ENCODE data around the gene TMEM238.

Gene TMEM238

GRCh38 chr19:55366790-55367189 is 17.3 kb downstream of the TMEM238 start:
- H3K36me3 ChIP-seq (ENCODE audit: control insufficient read depth, insufficient read depth, low read length): no peaks in the 10 kb centered on the region
- WGBS (ENCODE audit: insufficient coverage, insufficient read length): no CpG with 5 or more reads among the region's 3 CpGs
- H3K9me3 ChIP-seq (ENCODE audit: control insufficient read depth, insufficient read depth, low read length): no peaks in the 10 kb centered on the region
- no peak overlapping the region for H3K27ac ChIP-seq (ENCODE audit: low read length)
- H3K4me3 ChIP-seq (ENCODE audit: low read length): no peak overlapping the region
- H3K4me1 ChIP-seq (ENCODE audit: control insufficient read depth, insufficient read depth, low read length): peaks cover 4% of the 10 kb centered on the region; the same call in 1 of the 2 replicates
- no peak for DNase-seq (ENCODE audit: low read depth, low spot score)
- H3K27me3 ChIP-seq (ENCODE audit: control insufficient read depth, insufficient read depth, low read length): peaks cover 10% of the 10 kb centered on the region; the same call in 1 of the 2 replicates

- Histone ChIP-seq H3K4me1 (ENCODE audit: control insufficient read depth, insufficient read depth, low read length) (peaks cover 4% of the 10 kb centered on the region; the same call in 1 of the 2 replicates), H3K36me3 (ENCODE audit: control insufficient read depth, insufficient read depth, low read length) (no peaks in the 10 kb centered on the region), H3K4me3 (ENCODE audit: low read length) (no peak overlapping the region), H3K27me3 (ENCODE audit: control insufficient read depth, insufficient read depth, low read length) (peaks cover 7% of the 10 kb centered on the region; the same call in 1 of the 2 replicates), H3K9me3 (ENCODE audit: control insufficient read depth, insufficient read depth, low read length) (no peaks in the 10 kb centered on the region), H3K27ac (ENCODE audit: low read length) (no peak overlapping the region)
- no peak for DNase-seq (ENCODE audit: low read depth, low spot score)
- no CpG with 5 or more reads among the region's 19 CpGs for WGBS (ENCODE audit: insufficient coverage, insufficient read length)
These were observed 18.1 kb downstream of the TMEM238 start for GRCh38 chr19:55365964-55366363.

GRCh38 chr19:55365245-55365644 is 18.8 kb downstream of the TMEM238 start:
- H3K27ac ChIP-seq (ENCODE audit: low read length): no peak overlapping the region
- DNase-seq (ENCODE audit: low read depth, low spot score): no peak
- 0 out of 2 replicates have a peak, but pooled peaks cover 2% of the 10 kb centered on the region for H3K27me3 ChIP-seq (ENCODE audit: control insufficient read depth, insufficient read depth, low read length)
- no CpG with 5 or more reads among the region's 8 CpGs for WGBS (ENCODE audit: insufficient coverage, insufficient read length)
- H3K9me3 ChIP-seq (ENCODE audit: control insufficient read depth, insufficient read depth, low read length): no peaks in the 10 kb centered on the region
- no peak overlapping the region for H3K4me3 ChIP-seq (ENCODE audit: low read length)
- no peaks in the 10 kb centered on the region for H3K36me3 ChIP-seq (ENCODE audit: control insufficient read depth, insufficient read depth, low read length)
- H3K4me1 ChIP-seq (ENCODE audit: control insufficient read depth, insufficient read depth, low read length): peaks cover 4% of the 10 kb centered on the region; the same call in 1 of the 2 replicates

- no peak within 1 kb of the TSS for H3K4me3 ChIP-seq (ENCODE audit: low read length)
- WGBS (ENCODE audit: insufficient coverage, insufficient read length): no CpG with 5 or more reads among the region's 27 CpGs
- H3K36me3 ChIP-seq (ENCODE audit: control insufficient read depth, insufficient read depth, low read length): no peaks in the 10 kb centered on the region
- 0 out of 2 replicates have a peak, but pooled peaks cover 2% of the 10 kb centered on the region for H3K27me3 ChIP-seq (ENCODE audit: control insufficient read depth, insufficient read depth, low read length)
- peaks cover 4% of the 10 kb centered on the region; the same call in 1 of the 2 replicates for H3K4me1 ChIP-seq (ENCODE audit: control insufficient read depth, insufficient read depth, low read length)
- no peaks in the 10 kb centered on the region for H3K9me3 ChIP-seq (ENCODE audit: control insufficient read depth, insufficient read depth, low read length)
- DNase-seq (ENCODE audit: low read depth, low spot score): no peak
- H3K27ac ChIP-seq (ENCODE audit: low read length): no peak within 1 kb of the TSS
These were observed 20.9 kb downstream of the TMEM238 start, which contains the start of gene GARIN5B for GRCh38 chr19:55362990-55363716. TSS of gene GARIN5B (minus strand) at chr19:55363260. CDS start at chr19:55363066, 194 bp downstream.

GRCh38 chr19:55362174-55362989 is 21.7 kb downstream of the TMEM238 start:
- Histone ChIP-seq H3K4me1 (ENCODE audit: control insufficient read depth, insufficient read depth, low read length) (peaks cover 4% of the 10 kb centered on the region; the same call in 1 of the 2 replicates), H3K36me3 (ENCODE audit: control insufficient read depth, insufficient read depth, low read length) (no peaks in the 10 kb centered on the region), H3K27ac (ENCODE audit: low read length) (no peak overlapping the region), H3K9me3 (ENCODE audit: control insufficient read depth, insufficient read depth, low read length) (no peaks in the 10 kb centered on the region), H3K4me3 (ENCODE audit: low read length) (no peak overlapping the region), H3K27me3 (ENCODE audit: control insufficient read depth, insufficient read depth, low read length) (no peaks in the 10 kb centered on the region)
- WGBS (ENCODE audit: insufficient coverage, insufficient read length): no CpG with 5 or more reads among the region's 38 CpGs
- no peak for DNase-seq (ENCODE audit: low read depth, low spot score)

- H3K4me3 ChIP-seq (ENCODE audit: low read length): no peak overlapping the region
- DNase-seq (ENCODE audit: low read depth, low spot score): no peak
- H3K9me3 ChIP-seq (ENCODE audit: control insufficient read depth, insufficient read depth, low read length): no peaks in the 10 kb centered on the region
- no peaks in the 10 kb centered on the region for H3K27me3 ChIP-seq (ENCODE audit: control insufficient read depth, insufficient read depth, low read length)
- no peaks in the 10 kb centered on the region for H3K36me3 ChIP-seq (ENCODE audit: control insufficient read depth, insufficient read depth, low read length)
- H3K4me1 ChIP-seq (ENCODE audit: control insufficient read depth, insufficient read depth, low read length): 0 out of 2 replicates have a peak, but pooled peaks cover 2% of the 10 kb centered on the region
- WGBS (ENCODE audit: insufficient coverage, insufficient read length): no CpG with 5 or more reads among the region's 16 CpGs
- H3K27ac ChIP-seq (ENCODE audit: low read length): no peak overlapping the region
These were observed 23.2 kb downstream of the TMEM238 start for GRCh38 chr19:55360902-55361301.

- H3K36me3 ChIP-seq (ENCODE audit: control insufficient read depth, insufficient read depth, low read length): no peaks in the 10 kb centered on the region
- no peak for DNase-seq (ENCODE audit: low read depth, low spot score)
- no CpG with 5 or more reads among the region's 32 CpGs for WGBS (ENCODE audit: insufficient coverage, insufficient read length)
- H3K4me1 ChIP-seq (ENCODE audit: control insufficient read depth, insufficient read depth, low read length): 0 out of 2 replicates have a peak, but pooled peaks cover 2% of the 10 kb centered on the region
- H3K9me3 ChIP-seq (ENCODE audit: control insufficient read depth, insufficient read depth, low read length): no peaks in the 10 kb centered on the region
- peaks cover 2% of the 10 kb centered on the region; the same call in 1 of the 2 replicates for H3K27me3 ChIP-seq (ENCODE audit: control insufficient read depth, insufficient read depth, low read length)
- H3K27ac ChIP-seq (ENCODE audit: low read length): no peak overlapping the region
- no peak overlapping the region for H3K4me3 ChIP-seq (ENCODE audit: low read length)
These were observed 24.9 kb downstream of the TMEM238 start for GRCh38 chr19:55358943-55359908.

GRCh38 chr19:55358493-55358892 is 25.6 kb downstream of the TMEM238 start:
- H3K27me3 ChIP-seq (ENCODE audit: control insufficient read depth, insufficient read depth, low read length): peaks cover 2% of the 10 kb centered on the region; the same call in 1 of the 2 replicates
- 0 out of 2 replicates have a peak, but pooled peaks cover 2% of the 10 kb centered on the region for H3K4me1 ChIP-seq (ENCODE audit: control insufficient read depth, insufficient read depth, low read length)
- DNase-seq (ENCODE audit: low read depth, low spot score): no peak
- no peaks in the 10 kb centered on the region for H3K9me3 ChIP-seq (ENCODE audit: control insufficient read depth, insufficient read depth, low read length)
- no peaks in the 10 kb centered on the region for H3K36me3 ChIP-seq (ENCODE audit: control insufficient read depth, insufficient read depth, low read length)
- H3K4me3 ChIP-seq (ENCODE audit: low read length): no peak overlapping the region
- no peak overlapping the region for H3K27ac ChIP-seq (ENCODE audit: low read length)
- no CpG with 5 or more reads among the region's 19 CpGs for WGBS (ENCODE audit: insufficient coverage, insufficient read length)

GRCh38 chr19:55355213-55355821 is 28.8 kb downstream of the TMEM238 start:
- Histone ChIP-seq H3K4me1 (ENCODE audit: control insufficient read depth, insufficient read depth, low read length) (peaks cover 3% of the 10 kb centered on the region), H3K27ac (ENCODE audit: low read length) (no peak overlapping the region), H3K27me3 (ENCODE audit: control insufficient read depth, insufficient read depth, low read length) (peaks cover 7% of the 10 kb centered on the region; the same call in 1 of the 2 replicates), H3K36me3 (ENCODE audit: control insufficient read depth, insufficient read depth, low read length) (no peaks in the 10 kb centered on the region), H3K4me3 (ENCODE audit: low read length) (no peak overlapping the region), H3K9me3 (ENCODE audit: control insufficient read depth, insufficient read depth, low read length) (no peaks in the 10 kb centered on the region)
- DNase-seq (ENCODE audit: low read depth, low spot score): no peak
- WGBS (ENCODE audit: insufficient coverage, insufficient read length): no CpG with 5 or more reads among the region's 13 CpGs

Measured in iPS DF 6.9 (cell line).